Measurements from ENCODE around the gene DSG1. TPM values are rescaled to one million over a fixed set of nuclear protein-coding genes. Genes with fewer than 3 reads are reported as not detected.

The DSG1 gene
- total and polyA plus RNA-seq, 2 donors, result 0.61 to 3.7 TPM

- 28% methylated on average over 6 of the region's 6 CpGs for WGBS
- DNase-seq (ENCODE audit: low read depth in 6 of 9, low spot score in 9 of 9), result no peak
These were observed 81.5 kb downstream of the DSG1 start for GRCh38 chr18:31399306-31400032.

DNA sequence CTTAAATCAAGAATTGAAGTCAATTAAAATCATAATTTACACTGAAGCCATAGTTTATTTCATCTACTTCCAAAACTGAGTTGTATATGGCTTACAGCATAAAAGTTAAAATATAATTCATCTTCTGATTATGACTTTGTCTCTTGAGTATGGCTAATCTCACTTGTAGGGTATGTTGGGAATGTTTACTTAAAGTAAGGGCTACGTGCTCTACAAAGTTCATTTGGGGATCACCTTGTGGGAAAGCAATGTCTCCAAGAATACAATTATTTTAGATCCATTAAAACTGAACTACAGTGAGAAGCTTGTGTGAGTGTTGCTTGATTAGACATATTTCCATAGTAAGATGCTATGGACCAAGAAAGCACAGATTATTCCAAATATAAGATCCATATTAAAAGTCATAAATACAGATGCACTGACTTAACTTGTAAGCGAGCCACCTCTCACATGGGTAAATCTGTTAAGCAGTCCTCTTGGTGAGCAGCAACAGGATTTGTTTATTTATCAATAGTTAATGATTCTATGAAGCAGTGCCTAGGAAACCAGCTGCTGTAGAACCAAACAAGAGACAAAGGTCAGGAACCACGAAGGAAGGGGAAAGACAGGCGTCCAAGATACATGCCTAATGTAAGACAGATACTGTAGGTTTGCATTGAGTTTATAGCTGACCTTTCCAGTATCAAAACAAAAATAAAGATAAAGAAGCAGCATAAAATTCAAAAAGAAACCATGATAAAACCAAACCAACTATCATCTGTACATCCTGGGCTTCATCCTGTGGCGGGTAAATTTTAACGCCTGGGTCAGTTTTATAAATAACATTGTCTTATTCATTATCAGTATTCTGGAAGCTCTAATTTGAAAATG is 83.4 kb downstream of the DSG1 start:
- no peaks in the 10 kb centered on the region for H3K36me3 ChIP-seq (ENCODE audit: control insufficient read depth in 2 of 2, insufficient read depth in 2 of 2, low read length in 1 of 2)
- H3K27me3 ChIP-seq (ENCODE audit: control insufficient read depth in 2 of 2, insufficient read depth in 1 of 2, low read length in 1 of 2), result no peaks in the 10 kb centered on the region
- 96% methylated on average over 6 of the region's 6 CpGs for WGBS
- no peaks in the 10 kb centered on the region for H3K9me3 ChIP-seq (ENCODE audit: control insufficient read depth in 2 of 2, insufficient read depth in 1 of 2, low read length in 1 of 2)
- no peaks in the 10 kb centered on the region for H3K4me1 ChIP-seq (ENCODE audit: control insufficient read depth in 2 of 2, insufficient read depth in 2 of 2, low read length in 2 of 2)
- H3K27ac ChIP-seq (ENCODE audit: low read depth in 1 of 2, low read length in 1 of 2), result no peak overlapping the region
- DNase-seq (ENCODE audit: low read depth in 6 of 9, low spot score in 9 of 9), result no peak
- H3K4me3 ChIP-seq (ENCODE audit: low read length in 2 of 2), result no peak overlapping the region

More at GRCh38 chr18:31399306-31400032, 81.5 kb downstream of the DSG1 start:
- H3K9me3 ChIP-seq (ENCODE audit: control insufficient read depth in 2 of 2, insufficient read depth in 1 of 2, low read length in 1 of 2), result no peaks in the 10 kb centered on the region
- no peaks in the 10 kb centered on the region for H3K36me3 ChIP-seq (ENCODE audit: control insufficient read depth in 2 of 2, insufficient read depth in 2 of 2, low read length in 1 of 2)
- H3K27ac ChIP-seq (ENCODE audit: low read depth in 1 of 2, low read length in 1 of 2), result no peak overlapping the region
- no peak overlapping the region for H3K4me3 ChIP-seq (ENCODE audit: low read length in 2 of 2)
- H3K4me1 ChIP-seq (ENCODE audit: control insufficient read depth in 2 of 2, insufficient read depth in 2 of 2, low read length in 2 of 2), result no peaks in the 10 kb centered on the region
- no peaks in the 10 kb centered on the region for H3K27me3 ChIP-seq (ENCODE audit: control insufficient read depth in 2 of 2, insufficient read depth in 1 of 2, low read length in 1 of 2)

DNA sequence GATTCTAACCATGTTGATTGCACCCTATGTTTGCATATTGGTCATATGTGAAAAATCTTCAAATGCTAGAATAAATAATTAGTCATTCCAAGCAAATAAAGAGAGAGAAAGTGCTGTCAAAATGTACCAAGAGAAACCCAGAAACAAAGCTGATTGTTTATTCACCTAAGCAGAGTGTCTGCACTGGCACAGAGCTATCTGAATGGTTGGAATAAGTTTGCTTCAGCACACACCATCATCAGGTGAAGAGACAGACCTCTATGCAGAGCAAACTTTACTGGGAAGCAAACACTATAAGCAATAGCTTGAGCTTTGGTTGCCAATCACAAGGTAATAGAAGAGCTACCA is 84.0 kb downstream of the DSG1 start:
- no peaks in the 10 kb centered on the region for H3K9me3 ChIP-seq (ENCODE audit: control insufficient read depth in 2 of 2, insufficient read depth in 1 of 2, low read length in 1 of 2)
- H3K27ac ChIP-seq (ENCODE audit: low read depth in 1 of 2, low read length in 1 of 2), result no peak overlapping the region
- no peaks in the 10 kb centered on the region for H3K36me3 ChIP-seq (ENCODE audit: control insufficient read depth in 2 of 2, insufficient read depth in 2 of 2, low read length in 1 of 2)
- no peaks in the 10 kb centered on the region for H3K27me3 ChIP-seq (ENCODE audit: control insufficient read depth in 2 of 2, insufficient read depth in 1 of 2, low read length in 1 of 2)
- DNase-seq (ENCODE audit: low read depth in 6 of 9, low spot score in 9 of 9), result no peak
- H3K4me1 ChIP-seq (ENCODE audit: control insufficient read depth in 2 of 2, insufficient read depth in 2 of 2, low read length in 2 of 2), result no peaks in the 10 kb centered on the region
- no peak overlapping the region for H3K4me3 ChIP-seq (ENCODE audit: low read length in 2 of 2)

GRCh38 chr18:31403409-31403808 is 85.4 kb downstream of the DSG1 start:
- 97% methylated on average over 2 of the region's 2 CpGs for WGBS
- no peak for DNase-seq (ENCODE audit: low read depth in 6 of 9, low spot score in 9 of 9)

More at GRCh38 chr18:31403409-31403808, 85.4 kb downstream of the DSG1 start:
- Histone ChIP-seq H3K9me3 (ENCODE audit: control insufficient read depth in 2 of 2, insufficient read depth in 1 of 2, low read length in 1 of 2) (no peaks in the 10 kb centered on the region), H3K36me3 (ENCODE audit: control insufficient read depth in 2 of 2, insufficient read depth in 2 of 2, low read length in 1 of 2) (no peaks in the 10 kb centered on the region), H3K27ac (ENCODE audit: low read depth in 1 of 2, low read length in 1 of 2) (no peak overlapping the region), H3K4me1 (ENCODE audit: control insufficient read depth in 2 of 2, insufficient read depth in 2 of 2, low read length in 2 of 2) (no peaks in the 10 kb centered on the region), H3K27me3 (ENCODE audit: control insufficient read depth in 2 of 2, insufficient read depth in 1 of 2, low read length in 1 of 2) (no peaks in the 10 kb centered on the region), H3K4me3 (ENCODE audit: low read length in 2 of 2) (no peak overlapping the region)

Other genes starting within 250 kb of the DSG1 start
- gene DSC2, start 215.7 kb upstream of the DSG1 start, total RNA-seq, result 11.1 TPM
- gene DSC2, start 215.7 kb upstream of the DSG1 start, polyA plus RNA-seq, result 16.3 TPM
- gene DSC1, start 155.3 kb upstream of the DSG1 start, total RNA-seq, result 0.33 TPM
- 0.80 TPM for gene DSC1, start 155.3 kb upstream of the DSG1 start, polyA plus RNA-seq
- under 0.01 TPM for gene DSG4, start 58.6 kb downstream of the DSG1 start, total RNA-seq
- gene DSG4, start 58.6 kb downstream of the DSG1 start, polyA plus RNA-seq, result 0.05 TPM
- gene DSG3, start 129.6 kb downstream of the DSG1 start, total RNA-seq, result 17.1 TPM
- 42.1 TPM for gene DSG3, start 129.6 kb downstream of the DSG1 start, polyA plus RNA-seq
- 16.0 TPM for gene DSG2, start 180.0 kb downstream of the DSG1 start, total RNA-seq
- gene DSG2, start 180.0 kb downstream of the DSG1 start, polyA plus RNA-seq, result 25.7 TPM

Data from thymus (tissue), 11 donors.